Activated gamma-delta T cell treated with Interleukin-2 at 50 U/mL for 16 hours (primary cell): Measurements from ENCODE around the gene PSMB3.

ENCODE experiments used
- DNase-seq: peaks from one replicate; pipeline ENCODE4 v3.0.0-alpha.2; 2020

Gene PSMB3

DNA sequence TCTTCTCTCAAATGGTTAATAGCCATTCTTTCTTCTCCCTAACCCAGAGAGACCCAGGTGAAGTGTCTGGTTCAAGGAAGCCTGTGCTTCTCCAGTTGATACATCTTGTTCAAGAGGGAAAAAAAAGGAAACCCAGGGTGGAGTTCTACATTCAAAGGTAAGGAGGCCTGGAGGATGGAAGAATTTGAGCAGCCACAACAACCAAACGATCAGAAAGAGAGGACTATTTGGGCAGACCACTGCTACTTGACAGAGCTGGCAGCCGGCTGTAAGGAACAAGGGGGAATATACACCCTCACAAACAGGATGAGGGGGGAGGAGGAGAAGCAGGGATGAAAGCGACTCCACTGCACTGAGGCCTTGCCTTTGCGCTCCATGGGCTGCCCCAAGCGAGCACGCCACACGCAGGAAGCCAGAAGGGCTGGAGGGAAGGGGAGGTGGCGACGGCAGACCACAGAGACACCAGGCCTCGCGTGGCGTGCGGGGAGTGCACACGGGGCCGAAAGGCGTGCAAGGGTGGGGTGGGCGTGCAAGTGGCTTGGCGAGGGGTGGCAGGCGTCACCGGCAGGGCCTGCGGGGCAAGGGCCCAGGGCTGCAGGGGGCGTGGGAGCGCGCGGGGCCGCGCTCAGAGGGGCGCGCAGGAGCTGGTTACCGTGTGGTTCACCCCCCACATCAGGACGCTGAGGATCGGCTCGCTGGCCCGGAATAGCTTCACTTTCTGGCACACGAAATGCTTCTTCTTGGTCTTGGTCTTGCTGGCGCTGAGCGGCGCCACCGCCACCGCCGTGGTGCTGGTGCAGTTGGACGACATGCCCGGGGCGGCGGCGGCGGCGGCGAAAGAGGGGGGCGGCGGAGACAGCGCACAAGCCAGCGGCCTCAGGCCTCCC is 46.3 kb downstream of the PSMB3 start:
- DNase-seq = peak; percentile 51

- peak; percentile 81 for DNase-seq
These were observed 47.1 kb downstream of the PSMB3 start, which contains the start of gene PIP4K2B for GRCh38 chr17:38799501-38800236. Gene PIP4K2B (minus strand): TSS chr17:38799556. CDS start chr17:38799424, 132 bp downstream.

DNA sequence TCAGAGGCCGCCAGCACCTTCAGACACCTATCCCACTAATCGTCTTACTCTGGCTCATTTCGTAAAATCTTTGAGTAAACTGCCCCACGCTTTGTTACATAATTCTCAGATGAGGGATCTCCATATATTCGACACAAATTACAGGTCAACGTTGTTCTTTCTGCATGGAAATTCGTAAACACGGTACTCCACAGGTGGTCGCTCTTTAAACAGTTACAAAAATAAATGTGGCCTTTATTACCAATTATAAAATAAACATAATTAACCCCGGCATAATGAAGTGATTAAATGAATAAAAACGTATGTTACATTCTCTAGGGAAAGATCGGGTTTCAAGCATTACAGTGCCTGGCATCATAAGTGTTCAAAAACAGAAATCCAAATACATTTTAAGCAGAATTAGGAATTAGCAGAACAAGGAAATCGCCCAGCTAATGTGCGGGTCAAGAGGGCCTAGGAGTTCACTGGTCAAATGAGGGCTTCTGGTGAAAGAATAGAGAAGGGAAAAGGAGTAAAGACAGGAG is 47.8 kb downstream of the PSMB3 start:
- no peak for DNase-seq

- DNase-seq = no peak
These were observed 57.3 kb downstream of the PSMB3 start for GRCh38 chr17:38809828-38810227.
